ENCODE data around the gene SLC1A1. TPM values are rescaled to one million over a fixed set of nuclear protein-coding genes. Genes with fewer than 3 reads are reported as not detected.

SLC1A1 gene
- total RNA-seq, 1 donor from 2014 or later = 3.9 TPM

DNA sequence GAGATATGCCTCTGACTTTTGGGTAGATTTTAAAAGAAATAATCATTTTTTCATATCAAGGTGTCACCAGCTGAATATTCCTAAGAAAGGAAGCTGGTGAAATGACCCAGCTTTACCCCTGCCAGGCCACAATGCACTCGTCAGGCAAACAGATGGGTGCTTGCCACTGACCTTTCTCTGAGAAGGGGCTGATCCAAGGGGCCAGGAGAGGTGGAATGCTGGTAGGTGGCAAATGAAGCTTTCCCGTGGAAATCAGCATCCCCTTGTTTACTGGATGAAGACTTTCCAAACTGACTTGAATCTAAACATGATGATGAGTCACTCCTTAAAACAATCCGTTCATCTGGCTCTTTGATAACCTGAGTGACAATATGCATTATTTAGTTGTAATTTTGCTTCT lies 127.5 kb downstream of the SLC1A1 start:
- DNase-seq (ENCODE audit: low spot score) = no peak

DNA sequence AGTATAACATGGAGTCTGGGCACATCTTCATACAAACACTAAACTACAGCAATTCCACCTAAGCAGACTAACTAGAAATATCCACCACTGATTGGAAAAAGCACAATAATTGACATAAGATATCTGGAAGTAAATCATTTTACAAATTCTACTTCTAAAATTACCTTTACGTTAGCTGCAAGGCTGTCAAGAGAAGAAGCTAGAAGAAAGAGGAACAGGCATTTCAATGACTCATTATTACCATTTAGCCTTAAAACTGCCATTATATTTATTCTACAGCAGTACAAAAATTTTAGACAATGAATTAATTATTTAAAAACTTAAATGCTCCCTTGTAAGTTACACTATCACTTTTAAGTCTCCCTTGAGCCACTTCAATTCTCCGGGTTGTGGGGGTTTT lies 128.4 kb downstream of the SLC1A1 start:
- no peak for DNase-seq (ENCODE audit: low spot score)

DNA sequence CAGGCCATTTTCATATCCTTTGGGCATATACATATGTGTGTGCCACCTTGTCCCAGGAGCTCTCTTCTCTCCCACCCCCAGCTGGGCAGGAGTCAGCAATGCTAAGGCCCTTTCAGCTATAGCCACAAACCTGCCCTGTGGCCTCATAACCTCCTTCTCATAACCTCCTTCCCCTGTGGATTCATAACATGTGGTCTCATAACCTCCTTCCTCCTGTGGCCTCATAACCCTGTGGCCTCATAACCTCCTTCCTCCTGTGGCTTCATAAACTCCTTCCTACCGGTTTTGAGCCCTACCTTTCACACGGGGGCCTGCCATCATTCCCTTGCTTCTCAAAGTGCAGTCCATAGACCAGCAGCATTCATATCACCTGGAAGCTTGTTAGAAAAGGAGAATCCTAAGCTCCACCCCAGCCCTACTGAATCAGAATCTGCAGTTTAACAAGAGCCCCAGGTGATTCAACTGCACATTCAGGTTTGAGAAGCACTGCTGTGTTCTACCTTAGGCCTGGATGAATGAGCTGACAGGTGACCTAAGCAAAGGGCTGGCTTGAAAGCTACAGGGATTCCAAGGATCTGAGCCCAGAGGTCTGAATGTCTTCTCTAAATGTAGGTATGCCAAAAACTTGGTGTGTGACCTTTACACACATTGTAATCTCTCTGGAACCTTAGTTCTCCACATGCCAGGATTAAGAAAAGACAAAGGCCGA lies 129.9 kb downstream of the SLC1A1 start:
- no peak for DNase-seq (ENCODE audit: low spot score)

DNA sequence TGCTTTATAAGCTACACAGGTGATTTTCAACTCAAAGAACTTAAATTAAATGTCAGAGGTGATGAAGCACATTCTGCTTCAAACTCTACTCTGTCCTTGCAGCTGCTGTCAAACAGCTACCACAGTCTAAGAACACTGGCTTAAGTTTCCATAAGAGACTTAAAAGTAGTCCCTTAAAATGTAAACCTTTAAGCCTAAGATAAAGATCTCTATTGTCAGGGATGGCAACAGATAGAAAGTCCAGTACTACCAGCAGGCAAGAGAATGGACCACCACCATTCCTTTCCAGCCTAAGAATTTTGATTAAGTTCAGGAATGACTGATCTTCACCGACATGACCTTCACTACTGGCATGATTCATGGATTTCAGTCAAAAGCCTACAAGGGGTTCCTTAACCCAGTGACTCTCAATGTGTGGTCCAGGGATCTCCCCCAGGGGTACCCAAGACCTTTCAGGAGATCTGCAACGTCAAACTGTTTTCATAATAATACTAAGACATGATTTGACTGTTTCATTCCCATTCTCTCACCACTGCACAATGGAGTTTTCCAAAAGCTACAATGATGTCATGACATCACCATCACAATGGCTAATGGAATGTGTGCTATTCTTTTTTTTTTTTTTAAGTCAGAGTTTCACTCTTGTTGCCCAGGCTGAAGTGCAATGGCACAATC lies 130.8 kb downstream of the SLC1A1 start:
- no peak for DNase-seq (ENCODE audit: low spot score)

DNA sequence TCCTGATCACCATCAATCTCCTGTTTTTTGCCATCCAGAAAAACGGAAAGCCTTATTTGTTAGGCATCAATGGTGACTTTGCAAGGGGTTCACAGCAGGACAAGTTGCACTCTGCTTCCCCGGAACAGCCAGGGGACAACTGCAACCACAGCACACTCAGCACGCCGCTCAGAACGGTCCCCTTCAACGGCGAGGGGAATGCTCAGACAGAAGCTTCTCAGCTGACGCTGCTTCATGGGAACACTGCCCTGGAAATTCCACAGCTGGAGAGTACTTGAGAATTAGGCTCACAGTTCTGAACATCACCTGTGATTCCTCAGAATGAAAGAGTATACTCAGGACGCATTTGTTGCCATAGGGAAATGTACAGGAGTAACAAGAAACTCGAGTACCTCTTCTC lies 131.7 kb downstream of the SLC1A1 start:
- DNase-seq (ENCODE audit: low spot score) = no peak

DNA sequence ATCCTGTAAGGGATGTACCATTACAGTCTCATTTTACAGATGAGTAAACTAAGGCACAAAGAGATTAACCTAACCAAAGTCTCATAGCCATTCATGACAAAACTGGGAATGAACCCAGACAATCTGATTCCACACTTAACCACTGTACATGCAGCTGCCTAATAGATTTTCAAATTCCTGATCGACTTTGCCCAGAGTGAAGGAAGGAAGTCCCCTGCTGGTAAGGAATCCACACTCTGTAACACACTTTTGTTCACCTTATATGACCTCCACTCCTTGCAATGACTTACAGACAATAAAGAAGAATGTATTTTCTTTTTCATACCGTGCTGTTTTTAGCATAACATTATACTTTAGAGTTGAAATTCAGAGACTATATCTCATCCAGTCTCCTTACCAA lies 140.6 kb downstream of the SLC1A1 start:
- DNase-seq (ENCODE audit: low spot score) = no peak

Other genes starting within 250 kb of the SLC1A1 start
- 85.7 TPM for gene GLIS3, start 190.4 kb upstream of the SLC1A1 start, total RNA-seq (ENCODE audit: insufficient read depth, low replicate concordance)
- 5.8 TPM for gene PLPP6, start 171.8 kb downstream of the SLC1A1 start, total RNA-seq (ENCODE audit: insufficient read depth, low replicate concordance)
- 4.3 TPM for gene SPATA6L, start 176.0 kb downstream of the SLC1A1 start, total RNA-seq (ENCODE audit: insufficient read depth, low replicate concordance)
- 52.7 TPM for gene CDC37L1, start 189.1 kb downstream of the SLC1A1 start, total RNA-seq (ENCODE audit: insufficient read depth, low replicate concordance)